GM18507 (cell line): ENCODE measurements around the gene OPTC.
"Not testable (repeated sequence)": the region's sequence is repeated elsewhere in the genome, so short reads cannot be mapped to it uniquely, and the experiment has no call there.

Source experiments
- DNase-seq: peaks from one replicate; pipeline ENCODE4 v3.0.0; 2011; ENCODE audit warnings: low read depth; ENCODE audit not compliant: insufficient read length; ENCODE audit errors: extremely low spot score
- FAIRE-seq: peaks from 2 replicates; lab custom pipeline; 2011; peaks lifted over from hg19 to GRCh38; lab: Jason Lieb, UNC

Gene OPTC

DNA sequence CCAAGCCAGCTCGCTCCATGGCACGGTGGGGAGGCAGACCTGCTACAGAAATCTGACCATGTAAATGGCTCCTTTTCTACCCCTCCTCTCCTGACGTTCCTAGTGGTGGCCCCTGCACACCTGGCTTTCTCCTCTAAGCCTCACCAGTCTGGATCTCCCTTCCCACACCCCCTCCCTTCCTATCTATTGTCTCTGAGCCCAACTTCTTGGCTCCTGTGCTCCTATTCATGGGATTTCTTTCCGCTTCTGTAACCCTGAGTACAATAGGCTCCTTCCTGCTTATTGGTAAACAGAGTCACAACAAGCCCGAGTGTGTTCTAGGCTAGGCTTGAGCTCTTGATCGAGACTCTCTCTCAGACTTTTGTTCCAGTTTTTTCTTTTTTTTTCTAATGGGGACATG lies 17.6 kb downstream of the OPTC start:
- FAIRE-seq (no peak), DNase-seq (no peak)

GRCh38 chr1:203511930-203512329 lies 18.0 kb downstream of the OPTC start:
- no peak for FAIRE-seq

GRCh38 chr1:203512517-203512847 lies 18.5 kb downstream of the OPTC start:
- no peak for FAIRE-seq
- DNase-seq: no peak

More at GRCh38 chr1:203511930-203512329, 18.0 kb downstream of the OPTC start:
- DNase-seq: no peak

DNA sequence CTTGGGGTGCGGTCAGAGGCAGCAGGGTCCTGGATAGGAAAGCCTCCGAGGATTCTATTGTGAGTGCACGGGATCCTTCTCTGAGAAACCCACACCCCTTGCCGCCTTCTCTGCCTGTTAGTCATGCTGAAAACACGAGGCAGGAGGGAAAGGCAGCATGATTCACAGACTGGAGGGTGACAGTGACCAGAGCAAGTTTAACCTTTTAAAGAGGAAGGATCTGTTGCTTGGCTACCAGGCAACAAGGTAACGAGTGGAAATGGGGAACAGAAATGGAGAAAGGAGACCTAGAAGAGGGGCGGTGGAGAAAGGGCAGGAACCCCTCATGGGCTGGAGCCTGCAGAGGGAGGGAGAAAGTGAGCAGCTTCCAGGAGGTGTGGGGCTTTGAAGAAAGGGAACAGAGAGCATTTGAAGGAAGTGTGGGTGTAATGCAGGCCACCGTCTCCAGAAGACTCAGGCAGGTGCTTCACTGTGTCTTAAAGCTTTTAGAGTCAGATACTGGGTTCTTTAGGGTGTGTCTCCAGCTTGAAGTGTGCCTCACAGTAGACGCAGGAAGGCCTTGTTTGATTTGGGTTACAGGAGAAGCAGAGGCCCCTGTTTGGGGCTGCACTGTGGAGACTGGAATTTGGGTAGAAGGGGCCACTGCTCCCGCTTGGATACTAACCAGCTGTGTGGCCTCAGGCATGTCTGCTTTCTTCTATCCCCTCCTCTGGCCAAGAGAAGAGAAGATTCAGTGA lies 19.1 kb downstream of the OPTC start:
- DNase-seq: no peak
- no peak for FAIRE-seq

DNA sequence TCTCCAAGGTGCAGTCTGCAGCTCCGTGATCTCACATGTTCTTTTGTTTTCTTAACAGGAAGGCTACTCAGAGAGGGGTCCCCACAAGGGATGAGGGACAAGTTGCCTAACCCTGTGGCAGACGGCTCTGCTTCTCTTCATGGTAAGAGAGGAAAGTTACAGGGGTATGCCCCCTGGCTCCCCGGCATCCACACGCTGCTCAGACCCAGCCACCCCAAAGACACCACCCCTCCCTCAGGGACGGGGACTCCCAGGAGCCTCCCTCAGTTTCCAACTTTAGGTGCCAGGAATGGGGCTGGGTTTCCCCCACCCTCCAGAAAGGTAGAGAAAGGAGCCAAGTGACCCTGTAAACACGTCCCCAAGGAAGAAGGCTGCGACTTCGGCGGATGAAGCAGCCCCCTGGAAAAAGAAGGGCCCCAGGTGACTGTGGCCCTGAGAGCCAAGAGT lies 19.7 kb downstream of the OPTC start:
- DNase-seq (no peak), FAIRE-seq (no peak)

- FAIRE-seq (no peak), DNase-seq (no peak)
Measured at GRCh38 chr1:203516184-203516583, 22.2 kb downstream of the OPTC start.

DNA sequence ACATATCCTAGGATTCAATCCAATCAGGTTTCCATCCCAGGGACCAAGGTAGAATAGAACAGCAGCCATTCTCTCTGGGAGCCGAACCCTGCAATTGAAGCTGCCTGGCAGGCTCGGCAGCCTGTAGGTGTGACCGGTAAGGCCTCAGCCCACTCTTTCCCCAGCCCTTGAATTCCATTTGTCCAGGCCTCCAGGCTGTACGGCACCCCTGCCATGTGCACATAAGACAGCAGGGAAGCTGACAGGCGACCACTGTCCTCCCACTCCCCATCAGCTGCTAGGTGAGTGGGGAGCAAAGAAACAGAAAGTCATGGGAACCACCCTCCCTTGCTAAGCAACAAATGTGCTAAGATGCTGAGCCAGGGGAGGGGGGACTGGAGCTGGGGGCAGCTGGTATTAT lies 23.0 kb downstream of the OPTC start:
- FAIRE-seq (no peak), DNase-seq (no peak)

GRCh38 chr1:203517426-203518110 lies 23.6 kb downstream of the OPTC start:
- no peak for DNase-seq
- FAIRE-seq: no peak

DNA sequence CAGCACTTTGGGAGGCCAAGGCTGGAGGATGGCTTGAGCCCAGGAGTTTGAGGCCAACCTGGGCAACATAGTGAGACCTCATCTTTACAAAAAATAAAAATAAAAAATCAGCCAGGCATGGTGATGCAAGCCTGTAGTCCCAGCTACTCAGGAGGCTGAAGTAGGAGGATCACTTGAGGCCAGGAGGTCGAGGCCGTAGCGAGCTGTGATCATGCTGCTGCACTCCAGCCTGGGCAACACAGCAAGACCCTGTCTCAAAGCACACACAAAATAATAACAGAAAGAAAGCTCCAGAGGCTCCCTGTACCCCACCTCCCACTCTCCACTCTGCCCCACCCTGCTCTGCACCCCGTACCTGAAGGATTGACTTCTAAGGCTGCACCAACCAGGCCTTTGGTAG lies 24.2 kb downstream of the OPTC start:
- DNase-seq, FAIRE-seq: not testable (repeated sequence)

DNA sequence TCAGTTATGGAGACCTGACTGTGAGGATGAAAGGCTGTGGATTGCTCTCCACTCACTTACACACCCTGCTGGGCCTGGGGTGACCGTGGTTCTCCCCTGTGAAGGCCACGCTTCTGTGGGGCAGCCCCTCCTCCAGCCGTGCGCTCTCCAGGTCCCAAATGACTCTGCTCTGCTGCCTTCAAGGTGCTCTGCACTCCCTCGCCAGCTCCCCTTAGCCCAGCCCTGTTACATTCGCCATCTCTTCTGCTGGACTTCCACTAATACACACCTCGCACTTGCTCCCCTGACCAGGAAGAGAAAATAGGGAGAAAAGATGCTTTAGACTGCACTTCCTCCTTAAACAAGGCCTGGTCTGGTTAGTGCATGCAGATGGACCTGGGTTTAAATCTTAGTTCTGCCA lies 24.6 kb downstream of the OPTC start:
- DNase-seq (no peak), FAIRE-seq (no peak)

GRCh38 chr1:203519053-203519840 lies 25.3 kb downstream of the OPTC start:
- no peak for FAIRE-seq

DNA sequence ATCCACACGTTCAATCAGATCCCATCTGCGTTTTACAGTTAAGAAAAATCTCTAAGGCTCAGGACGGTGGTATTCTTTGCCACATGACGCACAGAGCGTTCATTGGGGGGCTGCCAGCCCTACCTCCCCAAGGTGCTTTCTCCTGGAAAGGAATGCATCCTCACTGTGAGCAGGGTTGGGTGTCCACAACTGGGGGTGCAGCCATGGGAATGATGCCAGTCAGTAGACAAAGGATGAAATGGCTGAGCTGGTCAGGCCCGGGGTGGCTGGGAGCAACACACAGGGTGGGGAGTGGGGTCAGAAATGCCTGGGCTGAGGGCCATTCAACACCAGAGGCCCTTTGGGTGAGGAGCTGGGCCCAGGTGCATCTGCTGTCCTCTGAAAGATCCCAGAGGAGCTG lies 25.9 kb downstream of the OPTC start:
- FAIRE-seq (no peak), DNase-seq (no peak)

More at GRCh38 chr1:203519053-203519840, 25.3 kb downstream of the OPTC start:
- DNase-seq: no peak

GRCh38 chr1:203520315-203520714 lies 26.4 kb downstream of the OPTC start:
- FAIRE-seq (no peak), DNase-seq (no peak)

- FAIRE-seq (no peak), DNase-seq (no peak)
Measured at GRCh38 chr1:203521074-203521794, 27.3 kb downstream of the OPTC start.

DNA sequence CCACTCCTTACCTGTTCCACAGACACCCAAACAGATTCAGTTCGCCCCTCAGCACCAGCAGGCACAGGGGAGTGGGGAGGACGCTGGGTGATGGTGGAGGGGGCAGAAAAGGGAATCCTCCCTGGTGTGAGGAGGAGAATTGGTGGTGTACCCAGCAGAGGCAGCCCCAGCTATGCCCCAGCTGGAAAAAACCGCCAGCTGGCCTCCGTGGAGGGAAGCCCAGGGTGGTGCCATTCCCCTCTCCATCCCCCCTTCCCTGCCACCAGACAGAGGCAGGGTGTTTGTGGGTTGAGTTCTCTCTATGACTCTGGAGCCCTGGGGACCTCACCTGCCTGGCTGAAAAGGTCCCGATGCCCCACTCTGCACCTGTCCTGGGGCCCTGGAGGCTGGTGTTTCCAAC lies 27.9 kb downstream of the OPTC start:
- no peak for FAIRE-seq

GRCh38 chr1:203522237-203522636 lies 28.3 kb downstream of the OPTC start:
- DNase-seq (no peak), FAIRE-seq (no peak)

More for the DNA sequence above, 27.9 kb downstream of the OPTC start:
- no peak for DNase-seq

DNA sequence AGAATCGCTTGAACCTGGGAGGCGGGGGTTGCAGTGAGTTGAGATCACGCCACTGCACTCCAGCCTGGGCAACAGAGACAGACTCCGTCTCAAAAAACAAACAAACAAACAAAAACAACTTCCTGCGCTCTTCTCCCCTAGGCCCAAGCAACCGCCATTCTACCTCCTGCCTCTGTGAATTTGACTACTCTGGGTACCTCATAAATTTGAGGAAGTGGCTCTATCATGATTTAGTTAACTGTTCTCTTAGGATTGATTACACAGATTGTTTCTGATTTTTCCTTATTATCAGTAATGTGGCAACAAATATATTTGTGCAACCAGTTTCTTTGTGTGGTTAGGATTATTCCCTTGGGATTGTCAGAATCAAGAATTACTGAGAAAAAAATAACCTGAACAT lies 29.7 kb downstream of the OPTC start:
- FAIRE-seq: no peak
- DNase-seq: no peak

DNA sequence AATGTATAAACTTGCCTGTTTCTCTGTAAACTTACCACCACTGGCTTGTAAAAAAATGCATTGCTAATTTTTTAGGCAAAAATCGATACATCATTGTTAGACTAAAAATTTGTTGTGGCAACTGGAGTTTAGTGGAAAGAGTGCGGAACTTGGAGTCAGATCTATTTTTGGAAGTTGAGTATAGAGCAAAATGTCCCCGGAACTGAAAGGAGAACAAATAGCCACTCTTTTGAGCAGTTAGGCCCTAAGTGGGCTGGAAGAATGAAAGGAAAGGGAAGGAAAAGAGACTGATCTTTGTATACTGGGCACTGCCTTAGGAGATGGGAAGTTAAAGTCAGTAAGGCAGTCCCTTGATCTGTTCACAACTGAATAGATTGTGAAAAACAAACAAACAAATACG lies 30.2 kb downstream of the OPTC start:
- no peak for FAIRE-seq
- DNase-seq: no peak

DNA sequence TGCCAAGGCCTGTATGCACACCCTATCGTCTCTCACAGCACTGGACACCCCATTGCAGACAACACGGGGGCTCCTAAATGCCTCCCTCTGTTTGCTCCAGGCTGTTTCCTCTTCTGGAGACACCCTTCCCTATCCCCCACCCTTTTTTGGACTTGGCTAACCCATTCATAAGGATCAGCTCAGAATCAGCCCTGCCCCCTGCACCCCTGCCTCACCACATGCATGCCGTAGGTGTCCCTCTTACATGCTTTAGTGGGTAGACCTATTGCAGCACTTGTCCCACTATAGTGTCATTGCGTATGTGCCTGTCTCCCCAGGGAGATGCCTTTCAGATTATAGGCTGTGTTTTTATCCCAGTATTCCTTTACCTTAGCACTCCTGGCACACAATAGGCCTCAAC lies 30.9 kb downstream of the OPTC start:
- FAIRE-seq (no peak), DNase-seq (no peak)

- no peak for FAIRE-seq
- DNase-seq: no peak
Measured at GRCh38 chr1:203525685-203526084, 31.7 kb downstream of the OPTC start.
